Measurements from ENCODE around the gene CYSRT1. TPM values are rescaled to one million over a fixed set of nuclear protein-coding genes. Genes with fewer than 3 reads are reported as not detected.
"Not testable (repeated sequence)": the region's sequence is repeated elsewhere in the genome, so short reads cannot be mapped to it uniquely, and the experiment has no call there.

The CYSRT1 gene
- total RNA-seq, 1 donor from 2014 or later: 1.9 TPM

GRCh38 chr9:137262173-137262908 is 37.4 kb downstream of the CYSRT1 start:
- not testable (repeated sequence) for H3K27ac Mint-ChIP-seq; H3K36me3 Mint-ChIP-seq; H3K4me3 Mint-ChIP-seq; H3K4me1 Mint-ChIP-seq; DNase-seq (ENCODE audit: low spot score in 2 of 2, unreplicated experiment in 2 of 2); H3K27me3 Mint-ChIP-seq (ENCODE audit: low read depth); H3K9me3 Mint-ChIP-seq
- TF ChIP-seq CTCF (IDR thresholded peaks at IDR 0.05; ENCODE audit: unreplicated experiment): peak; percentile 35

GRCh38 chr9:137262909-137263285 is 37.9 kb downstream of the CYSRT1 start:
- no peak for DNase-seq (ENCODE audit: low spot score in 2 of 2, unreplicated experiment in 2 of 2)
- TF ChIP-seq CTCF (IDR thresholded peaks at IDR 0.05; ENCODE audit: unreplicated experiment): no peak
- Mint-ChIP-seq H3K4me1 (no peaks in the 10 kb centered on the region), H3K27me3 (ENCODE audit: low read depth) (no peaks in the 10 kb centered on the region), H3K4me3 (no peak overlapping the region), H3K27ac (no peak overlapping the region), H3K9me3 (no peaks in the 10 kb centered on the region), H3K36me3 (peaks cover 7% of the 10 kb centered on the region)

- Mint-ChIP-seq H3K9me3 (no peaks in the 10 kb centered on the region), H3K27ac (no peak overlapping the region), H3K4me1 (no peaks in the 10 kb centered on the region), H3K27me3 (ENCODE audit: low read depth) (no peaks in the 10 kb centered on the region), H3K36me3 (peaks cover 8% of the 10 kb centered on the region), H3K4me3 (no peak overlapping the region)
- TF ChIP-seq CTCF (IDR thresholded peaks at IDR 0.05; ENCODE audit: unreplicated experiment): no peak
- no peak for DNase-seq (ENCODE audit: low spot score in 2 of 2, unreplicated experiment in 2 of 2)
Observed at GRCh38 chr9:137263506-137263905, 38.5 kb downstream of the CYSRT1 start.

- DNase-seq (ENCODE audit: low spot score in 2 of 2, unreplicated experiment in 2 of 2): no peak
- H3K4me3 Mint-ChIP-seq: no peak overlapping the region
- H3K27ac Mint-ChIP-seq: no peak overlapping the region
- no peaks in the 10 kb centered on the region for H3K9me3 Mint-ChIP-seq
- H3K4me1 Mint-ChIP-seq: no peaks in the 10 kb centered on the region
- peaks cover 10% of the 10 kb centered on the region for H3K36me3 Mint-ChIP-seq
- TF ChIP-seq CTCF (IDR thresholded peaks at IDR 0.05; ENCODE audit: unreplicated experiment): no peak
- H3K27me3 Mint-ChIP-seq (ENCODE audit: low read depth): no peaks in the 10 kb centered on the region
Observed at GRCh38 chr9:137264067-137264466, 39.1 kb downstream of the CYSRT1 start.

- no peak overlapping the region for H3K4me3 Mint-ChIP-seq
- H3K9me3 Mint-ChIP-seq: no peaks in the 10 kb centered on the region
- H3K27me3 Mint-ChIP-seq (ENCODE audit: low read depth): no peaks in the 10 kb centered on the region
- no peak overlapping the region for H3K27ac Mint-ChIP-seq
- no peaks in the 10 kb centered on the region for H3K4me1 Mint-ChIP-seq
- peaks cover 17% of the 10 kb centered on the region for H3K36me3 Mint-ChIP-seq
- TF ChIP-seq CTCF (IDR thresholded peaks at IDR 0.05; ENCODE audit: unreplicated experiment): no peak
- no peak for DNase-seq (ENCODE audit: low spot score in 2 of 2, unreplicated experiment in 2 of 2)
Observed at GRCh38 chr9:137265496-137266161, 40.7 kb downstream of the CYSRT1 start.
